ENCODE data around the gene PCDH1. TPM values are rescaled to one million over a fixed set of nuclear protein-coding genes. Genes with fewer than 3 reads are reported as not detected.

PCDH1 gene
- total RNA-seq, 1 donor, result 0.43 TPM

GRCh38 chr5:141877356-141878185 is 639 bp downstream of the PCDH1 start:
- peak; percentile 6 for DNase-seq (ENCODE audit: low read depth)
- TF ChIP-seq CTCF (IDR thresholded peaks at IDR 0.05; ENCODE audit: insufficient read depth, low read depth, low read length), result no peak
- peak overlapping the region; percentile 52 for H3K4me3 ChIP-seq (ENCODE audit: low read depth, low read length)

GRCh38 chr5:141876628-141877355 is 1.4 kb downstream of the PCDH1 start:
- no peak for DNase-seq (ENCODE audit: low read depth)

GRCh38 chr5:141875795-141876627 is 2.2 kb downstream of the PCDH1 start:
- no peak for TF ChIP-seq CTCF (IDR thresholded peaks at IDR 0.05; ENCODE audit: insufficient read depth, low read depth, low read length)
- peak overlapping the region; percentile 3 for H3K4me3 ChIP-seq (ENCODE audit: low read depth, low read length)
- DNase-seq (ENCODE audit: low read depth), result no peak

More at GRCh38 chr5:141876628-141877355, 1.4 kb downstream of the PCDH1 start:
- H3K4me3 ChIP-seq (ENCODE audit: low read depth, low read length), result no peak overlapping the region
- no peak for TF ChIP-seq CTCF (IDR thresholded peaks at IDR 0.05; ENCODE audit: insufficient read depth, low read depth, low read length)

GRCh38 chr5:141875022-141875740 is 3.0 kb downstream of the PCDH1 start:
- no peak for DNase-seq (ENCODE audit: low read depth)
- no peak overlapping the region for H3K4me3 ChIP-seq (ENCODE audit: low read depth, low read length)
- TF ChIP-seq CTCF (IDR thresholded peaks at IDR 0.05; ENCODE audit: insufficient read depth, low read depth, low read length), result no peak

GRCh38 chr5:141874262-141874964 is 3.8 kb downstream of the PCDH1 start:
- TF ChIP-seq CTCF (IDR thresholded peaks at IDR 0.05; ENCODE audit: insufficient read depth, low read depth, low read length), result no peak
- DNase-seq (ENCODE audit: low read depth), result no peak
- H3K4me3 ChIP-seq (ENCODE audit: low read depth, low read length), result no peak overlapping the region
